Stimulated activated CD8-positive, alpha-beta memory T cell treated with anti-CD3 and anti-CD28 coated beads, Interleukin-15, amount 100 ng/mL, for 48 hours (primary cell): ENCODE results near the gene HASPIN.
A peak's percentile ranks its signal among the peaks of the same experiment; 100 is the strongest.
"Not testable (repeated sequence)": the region's sequence is repeated elsewhere in the genome, so short reads cannot be mapped to it uniquely, and the experiment has no call there.

Source experiments
- DNase-seq, 2 donors: peaks; one replicate each; pipeline ENCODE4 v3.0.0-alpha.2; 2020; ENCODE audit warnings: low read depth in 2 of 2

HASPIN gene

GRCh38 chr17:3695723-3696411 is 27.8 kb upstream of the HASPIN start, which contains the start of gene P2RX5:
Gene P2RX5 (minus strand): TSS chr17:3696155. CDS start chr17:3696005, 150 bp downstream.
- DNase-seq = peak; percentile 13 to 32

DNA sequence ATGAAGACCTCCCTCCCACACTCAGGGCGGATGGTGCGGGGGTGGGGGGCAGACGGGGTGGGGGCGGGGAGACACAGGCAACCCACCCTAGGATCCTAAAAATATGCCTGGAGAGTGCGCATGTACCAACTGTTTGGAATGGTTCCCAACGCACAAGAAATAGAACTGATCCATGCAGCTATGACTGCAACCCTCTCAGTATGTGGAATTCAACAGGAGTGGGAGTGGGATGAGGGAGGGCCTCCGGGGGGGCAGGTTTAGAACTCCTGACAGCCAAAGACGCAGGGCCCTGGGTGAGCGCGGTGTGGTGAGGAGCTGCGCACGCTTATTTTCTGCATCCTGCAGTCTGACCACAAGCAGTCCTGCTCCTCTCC is 26.6 kb upstream of the HASPIN start:
- no peak for DNase-seq

- DNase-seq = no peak
These were observed 25.6 kb upstream of the HASPIN start for GRCh38 chr17:3698139-3698538.

- no peak for DNase-seq
These were observed 23.8 kb upstream of the HASPIN start for GRCh38 chr17:3699951-3700350.

DNA sequence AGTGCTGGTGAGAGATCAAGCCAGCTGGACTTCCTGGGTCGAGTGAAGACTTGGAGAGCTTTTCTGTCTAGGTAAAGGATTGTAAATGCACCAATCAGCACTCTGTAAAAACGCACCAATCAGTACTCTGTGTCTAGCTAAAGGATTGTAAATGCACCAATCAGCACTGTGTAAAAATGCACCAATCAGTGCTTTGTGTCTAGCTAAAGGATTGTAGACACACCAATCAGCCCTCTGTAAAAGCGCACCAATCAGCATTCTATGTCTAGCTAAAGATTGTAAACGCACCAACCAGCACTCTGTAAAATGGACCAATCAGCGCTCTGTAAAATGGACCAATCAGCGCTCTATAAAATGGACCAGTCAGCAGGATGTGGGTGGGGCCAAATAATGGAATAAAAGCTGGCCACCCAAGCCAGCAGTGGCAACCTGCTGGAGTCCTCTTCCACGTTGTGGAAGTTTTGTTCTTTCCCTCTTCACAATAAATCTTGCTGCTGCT is 21.6 kb upstream of the HASPIN start:
- not testable (repeated sequence) for DNase-seq

GRCh38 chr17:3704931-3705717 is 18.6 kb upstream of the HASPIN start:
- DNase-seq = no peak

DNA sequence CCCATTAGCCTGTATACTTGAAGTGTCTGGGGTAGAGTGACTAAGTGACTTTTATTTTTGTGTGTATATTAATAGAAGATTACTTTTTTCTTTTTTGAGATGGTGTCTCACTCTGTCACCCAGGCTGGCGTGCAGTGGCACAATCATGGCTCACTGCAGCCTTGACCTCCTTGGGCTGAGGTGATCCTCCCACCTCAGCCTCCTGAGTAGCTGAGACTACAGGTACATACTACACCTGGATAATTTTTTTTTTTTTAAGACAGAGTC is 18.1 kb upstream of the HASPIN start:
- not testable (repeated sequence) for DNase-seq

DNA sequence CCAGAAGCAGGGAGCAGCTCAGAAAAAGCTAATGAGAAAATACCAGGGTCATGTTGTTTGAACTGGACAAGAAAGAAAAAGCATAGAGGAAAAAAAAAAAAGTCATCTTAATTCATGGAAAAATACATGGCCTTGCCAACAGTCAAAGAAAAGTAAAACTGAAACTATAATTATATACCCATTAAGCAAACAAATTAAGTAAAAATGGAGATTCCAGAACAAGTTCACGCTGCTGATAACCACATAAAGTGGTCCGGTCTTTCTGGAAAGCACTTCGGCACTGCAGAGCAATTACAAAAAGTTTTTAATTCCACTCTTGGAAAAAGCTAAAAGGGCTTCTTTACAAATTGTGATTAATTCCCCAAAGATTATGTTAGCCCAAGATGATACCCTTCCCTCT is 15.3 kb upstream of the HASPIN start:
- DNase-seq = no peak

- DNase-seq = peak; percentile 64 to 67
These were observed 12.7 kb upstream of the HASPIN start for GRCh38 chr17:3710951-3711383.

DNA sequence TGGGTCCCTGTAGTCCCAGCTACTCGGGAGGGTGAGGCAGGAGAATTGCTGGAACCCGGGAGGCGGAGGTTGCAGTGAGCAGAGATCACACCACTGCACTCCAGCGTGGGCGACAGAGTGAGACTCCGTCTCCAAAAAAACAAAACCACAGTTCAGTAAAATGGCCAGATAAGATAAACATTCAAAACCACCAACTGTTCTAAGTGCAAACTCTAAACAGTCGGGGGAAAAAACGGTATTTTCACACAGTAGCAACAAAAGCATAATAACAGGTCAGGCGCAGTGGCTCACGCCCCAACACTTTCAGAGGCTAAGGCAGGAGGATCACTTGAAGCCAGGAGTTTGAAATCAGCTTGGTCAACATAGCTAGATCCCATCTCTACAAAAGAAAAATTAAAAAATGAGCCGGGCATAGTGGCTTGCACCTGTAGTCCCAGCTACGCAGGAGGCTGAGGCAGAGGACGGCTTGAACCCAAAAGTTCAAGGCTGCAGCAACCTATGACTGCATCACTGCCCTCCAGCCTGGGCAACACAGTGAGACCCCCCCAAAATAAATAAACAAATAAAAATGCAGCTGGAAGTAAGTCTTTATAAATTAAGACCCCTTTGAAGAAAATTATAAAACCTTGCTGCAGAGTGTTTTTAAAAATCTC is 10.8 kb upstream of the HASPIN start:
- DNase-seq = peak in 1 of 2 donors; percentile 32

DNA sequence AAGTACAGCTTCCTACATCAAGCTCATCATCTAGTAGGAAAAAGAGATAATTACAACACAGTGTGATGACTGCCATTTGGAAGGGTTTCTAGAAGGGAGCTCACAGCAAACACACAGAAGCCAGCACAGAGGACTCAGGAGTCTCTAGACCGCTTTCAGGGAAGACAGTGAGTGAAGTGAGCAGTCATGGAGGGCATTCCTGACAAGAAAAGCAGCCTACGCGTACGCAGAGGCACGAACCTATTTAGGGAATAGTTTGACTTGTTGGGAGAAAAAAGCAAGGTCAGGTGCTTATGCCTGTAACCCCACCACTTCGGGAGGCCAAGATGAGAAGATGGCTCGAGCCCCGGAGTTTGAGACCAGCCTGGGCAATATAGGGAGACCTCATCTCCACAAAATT is 8.4 kb upstream of the HASPIN start:
- no peak for DNase-seq

DNA sequence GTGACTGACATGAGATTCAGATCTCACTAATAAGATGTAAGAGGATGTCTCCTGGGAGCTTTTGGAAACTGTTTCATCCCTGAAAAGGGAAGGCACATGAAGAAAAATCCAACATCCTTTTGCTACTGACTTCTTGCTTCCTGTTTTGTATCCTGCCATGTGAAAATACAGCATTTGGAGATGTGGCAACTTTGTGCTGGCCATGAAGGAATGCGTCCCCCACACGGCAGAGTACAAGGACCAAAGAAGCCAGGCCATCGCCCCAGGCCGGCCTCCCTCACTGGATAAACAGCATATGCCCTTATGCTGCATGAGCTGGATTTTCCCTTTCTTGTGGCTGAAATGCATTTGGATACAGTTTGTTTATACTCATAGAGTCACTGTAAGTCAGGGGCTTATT is 5.5 kb upstream of the HASPIN start:
- no peak for DNase-seq

DNA sequence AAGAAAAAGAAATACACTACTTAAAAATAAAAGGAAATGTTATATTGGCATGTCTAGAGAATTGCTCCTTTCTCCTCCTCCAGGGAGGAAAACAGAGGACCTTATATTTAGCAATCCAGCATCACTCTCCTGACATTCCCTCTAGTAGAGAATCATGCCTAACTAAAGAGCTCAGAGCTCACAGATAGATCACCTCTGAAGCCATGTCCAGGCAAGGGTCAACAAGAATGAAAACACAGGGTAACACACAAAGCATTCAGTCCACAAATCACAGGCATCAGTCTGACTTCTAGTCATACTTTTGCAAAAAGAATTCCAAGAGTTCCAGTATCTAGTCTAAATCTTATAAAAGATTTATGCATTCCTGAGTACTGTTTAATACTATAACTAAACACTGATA is 4.4 kb upstream of the HASPIN start:
- no peak for DNase-seq

- DNase-seq = no peak
These were observed 987 bp upstream of the HASPIN start for GRCh38 chr17:3722716-3723115.

DNA sequence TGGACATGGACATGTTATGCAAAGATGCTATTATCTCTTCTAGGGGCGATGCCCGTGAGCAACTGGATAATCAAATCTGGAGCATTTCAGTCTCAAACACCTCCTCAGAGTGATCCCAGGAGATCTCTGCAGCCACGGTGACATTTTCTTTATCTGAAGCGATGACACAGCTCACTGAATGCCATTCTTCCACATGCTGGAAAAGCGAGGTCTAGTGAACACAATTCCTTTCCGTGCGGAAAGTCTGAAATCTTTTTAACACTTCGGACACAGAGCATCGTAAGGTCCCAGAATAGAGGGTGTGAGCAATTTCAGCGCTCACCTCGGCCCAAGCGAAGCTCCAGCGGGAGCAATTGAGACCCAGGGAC is 531 bp upstream of the HASPIN start:
- DNase-seq = no peak

- no peak for DNase-seq
These were observed 825 bp downstream of the HASPIN start for GRCh38 chr17:3724378-3725077.

DNA sequence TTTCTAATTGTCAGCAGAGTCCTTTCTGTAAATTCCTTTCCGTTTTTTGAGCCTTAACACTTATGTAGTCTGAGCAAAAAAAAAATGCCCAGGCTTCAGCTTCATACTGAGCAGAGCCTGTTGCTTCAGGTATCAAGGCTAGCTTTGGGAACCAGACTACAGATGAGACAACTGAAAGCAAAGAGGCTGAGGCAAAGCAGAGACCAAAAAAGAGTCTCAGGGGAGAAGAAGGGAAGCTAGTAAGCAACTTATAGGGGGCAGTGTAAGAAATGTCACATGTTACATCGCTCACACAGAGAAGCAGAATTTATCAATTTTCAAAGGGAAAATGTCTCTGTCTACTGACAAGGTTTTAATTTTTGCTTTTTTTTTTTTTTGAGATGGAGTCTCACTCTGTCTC is 3.3 kb downstream of the HASPIN start:
- no peak for DNase-seq

DNA sequence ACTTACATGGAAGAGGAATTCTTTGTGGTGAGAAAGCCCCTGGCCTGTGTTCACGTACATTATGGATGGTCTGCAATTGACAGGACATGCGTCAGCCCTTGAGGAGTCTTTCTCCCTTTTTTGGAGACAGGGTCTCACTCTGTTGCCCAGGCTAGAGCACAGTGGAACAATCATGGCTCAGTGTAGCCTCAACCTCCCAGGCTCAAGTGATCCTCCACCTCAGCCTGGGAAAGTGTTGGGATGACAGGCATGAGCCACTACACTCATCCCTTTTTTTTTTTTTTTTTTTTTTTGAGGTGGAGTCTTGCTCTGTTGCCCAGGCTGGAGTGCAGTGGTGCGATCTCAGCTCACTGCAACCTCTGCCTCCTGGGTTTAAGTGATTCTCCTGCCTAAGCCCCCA is 4.4 kb downstream of the HASPIN start:
- not testable (repeated sequence) for DNase-seq

GRCh38 chr17:3729881-3730280 is 6.2 kb downstream of the HASPIN start:
- no peak for DNase-seq

- no peak for DNase-seq
These were observed 7.3 kb downstream of the HASPIN start for GRCh38 chr17:3730881-3731429.

- DNase-seq = no peak
These were observed 8.5 kb downstream of the HASPIN start for GRCh38 chr17:3732210-3732621.

GRCh38 chr17:3734911-3735276 is 11.2 kb downstream of the HASPIN start:
- DNase-seq = not testable (repeated sequence)
